MM.1S (cell line): ENCODE results near the gene SLC39A9.

Experiments used
- EZH2phosphoT487 ChIP-seq: fragments of 300-600 bp; sonication (generic); IDR thresholded peaks from 2 replicates; pipeline ENCODE4 v1.6.1; 2018; ENCODE audit warnings: antibody characterized with exemption, low read length
- TF ChIP-seq, protein P1 (sequence below): fragments of 300-600 bp; sonication (generic); IDR thresholded peaks from 2 replicates; pipeline ENCODE4 v1.5.1; 2016; ENCODE audit warnings: antibody characterized with exemption, low read length, mixed read lengths

DNA sequence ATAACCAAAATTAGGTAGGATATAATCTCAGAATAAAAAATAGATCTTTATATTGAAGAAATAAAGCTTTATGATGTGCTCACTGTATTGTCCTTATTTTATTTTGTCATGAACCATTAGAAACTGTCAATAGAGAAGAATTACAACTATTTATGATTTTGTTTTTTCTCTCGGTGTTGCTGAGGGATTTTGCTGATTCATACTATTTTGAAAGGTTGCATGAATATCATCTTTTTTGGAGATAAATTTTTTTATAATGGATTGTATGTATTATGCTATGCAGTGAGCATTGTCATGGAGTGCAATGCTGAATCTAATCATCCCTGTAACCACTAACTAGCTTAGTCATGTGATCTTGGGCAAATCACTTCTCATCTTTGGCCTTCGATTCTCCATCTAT is 15.0 kb downstream of the SLC39A9 start:
- TF ChIP-seq, protein P1, sequence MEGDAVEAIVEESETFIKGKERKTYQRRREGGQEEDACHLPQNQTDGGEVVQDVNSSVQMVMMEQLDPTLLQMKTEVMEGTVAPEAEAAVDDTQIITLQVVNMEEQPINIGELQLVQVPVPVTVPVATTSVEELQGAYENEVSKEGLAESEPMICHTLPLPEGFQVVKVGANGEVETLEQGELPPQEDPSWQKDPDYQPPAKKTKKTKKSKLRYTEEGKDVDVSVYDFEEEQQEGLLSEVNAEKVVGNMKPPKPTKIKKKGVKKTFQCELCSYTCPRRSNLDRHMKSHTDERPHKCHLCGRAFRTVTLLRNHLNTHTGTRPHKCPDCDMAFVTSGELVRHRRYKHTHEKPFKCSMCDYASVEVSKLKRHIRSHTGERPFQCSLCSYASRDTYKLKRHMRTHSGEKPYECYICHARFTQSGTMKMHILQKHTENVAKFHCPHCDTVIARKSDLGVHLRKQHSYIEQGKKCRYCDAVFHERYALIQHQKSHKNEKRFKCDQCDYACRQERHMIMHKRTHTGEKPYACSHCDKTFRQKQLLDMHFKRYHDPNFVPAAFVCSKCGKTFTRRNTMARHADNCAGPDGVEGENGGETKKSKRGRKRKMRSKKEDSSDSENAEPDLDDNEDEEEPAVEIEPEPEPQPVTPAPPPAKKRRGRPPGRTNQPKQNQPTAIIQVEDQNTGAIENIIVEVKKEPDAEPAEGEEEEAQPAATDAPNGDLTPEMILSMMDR = no peak
- no peak for TF ChIP-seq EZH2phosphoT487
